CD4-positive, alpha-beta T cell treated with Interleukin-2 at 100 ng/mL for 4 hours (primary cell): Measurements from ENCODE around the gene GLDC.
"Not testable (repeated sequence)": the region's sequence is repeated elsewhere in the genome, so short reads cannot be mapped to it uniquely, and the experiment has no call there.

Source experiments
- DNase-seq: peaks from one replicate; pipeline ENCODE4 v3.0.0-alpha.2; 2020; ENCODE audit warnings: low spot score

Gene GLDC

DNA sequence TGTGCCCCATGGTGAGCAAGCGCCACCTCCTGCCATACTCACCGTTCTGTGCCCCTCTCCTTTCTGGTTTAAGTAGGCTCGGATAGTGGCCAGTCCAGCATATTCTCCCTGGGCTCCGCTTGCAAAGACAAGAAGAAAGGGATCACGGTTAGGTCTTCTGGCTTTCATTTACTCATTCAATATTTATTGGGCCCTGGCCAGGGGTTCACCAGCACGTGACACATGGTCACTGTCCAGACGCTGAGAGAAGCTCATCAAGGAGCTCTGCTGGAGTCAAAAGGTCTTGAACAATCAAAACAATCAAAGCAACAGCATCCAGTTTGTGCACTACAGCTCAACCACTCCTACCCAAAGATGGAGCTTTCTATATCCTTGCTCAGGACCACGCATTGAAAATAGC, 80.2 kb downstream of the GLDC start:
- DNase-seq, result no peak

DNA sequence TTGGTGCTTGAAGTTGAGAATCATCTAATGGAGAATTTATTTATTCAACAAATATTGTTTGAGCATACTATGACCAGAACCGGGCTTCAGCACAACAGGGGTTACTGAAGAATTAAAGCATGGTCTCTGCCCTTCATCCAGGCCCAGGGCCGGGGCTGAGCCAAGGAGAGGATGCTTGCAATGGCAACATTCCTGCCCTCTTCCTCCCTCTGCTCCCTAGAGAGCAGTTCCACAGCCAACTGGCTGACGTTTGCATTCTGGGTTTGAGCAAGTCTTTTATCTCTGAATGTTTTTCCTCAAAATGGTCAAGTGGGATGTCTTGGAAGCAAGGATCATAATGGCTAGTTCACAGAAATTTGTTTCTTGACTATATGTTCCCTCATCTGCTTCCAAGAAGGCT, 80.7 kb downstream of the GLDC start:
- DNase-seq, result no peak

DNA sequence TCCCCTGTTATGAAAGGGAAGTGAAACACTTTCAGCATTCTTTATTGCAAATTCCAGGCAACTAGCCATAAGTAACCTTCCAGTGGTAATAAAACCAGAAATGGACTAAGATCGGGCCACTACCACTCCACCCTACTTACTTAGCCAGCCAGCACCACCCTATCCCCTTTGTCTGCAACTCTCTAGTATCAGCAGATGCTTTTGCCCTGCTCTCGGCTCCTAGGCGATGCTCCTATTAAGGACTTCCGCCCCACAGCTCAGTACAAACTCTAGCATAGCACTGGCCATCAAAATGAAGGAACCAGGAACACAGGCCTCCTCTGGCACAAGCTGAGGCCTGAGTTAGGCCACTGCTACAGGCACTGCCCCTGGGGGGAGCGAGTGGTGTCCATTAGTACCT, 81.2 kb downstream of the GLDC start:
- DNase-seq, result no peak

DNA sequence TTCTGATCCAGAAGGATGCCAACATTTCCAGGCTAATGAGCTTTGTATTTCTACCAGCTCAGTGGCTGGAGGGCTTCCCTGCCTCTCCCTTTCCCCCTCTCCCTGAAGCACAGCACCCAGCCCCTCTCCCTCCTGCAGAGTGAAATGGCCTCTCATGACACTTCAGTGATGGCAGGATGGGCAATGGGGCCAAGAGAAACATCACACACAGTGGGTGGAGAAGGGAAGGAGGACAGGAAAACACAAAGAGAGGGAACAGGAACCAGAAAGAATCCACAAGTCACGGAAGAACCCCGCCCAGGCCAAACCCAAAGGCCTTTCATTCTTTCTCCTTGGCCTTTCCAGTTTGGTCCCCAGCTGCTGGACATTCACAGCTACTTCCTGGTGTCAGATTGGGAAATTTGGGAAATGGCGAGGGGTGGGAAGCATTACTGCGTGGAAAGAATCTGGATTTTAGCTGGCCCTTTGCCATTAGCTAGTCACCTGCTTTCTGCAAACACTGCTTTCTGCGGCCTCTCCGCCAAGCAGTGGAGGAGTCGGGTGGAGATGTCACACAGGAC, 82.6 kb downstream of the GLDC start:
- no peak for DNase-seq

DNA sequence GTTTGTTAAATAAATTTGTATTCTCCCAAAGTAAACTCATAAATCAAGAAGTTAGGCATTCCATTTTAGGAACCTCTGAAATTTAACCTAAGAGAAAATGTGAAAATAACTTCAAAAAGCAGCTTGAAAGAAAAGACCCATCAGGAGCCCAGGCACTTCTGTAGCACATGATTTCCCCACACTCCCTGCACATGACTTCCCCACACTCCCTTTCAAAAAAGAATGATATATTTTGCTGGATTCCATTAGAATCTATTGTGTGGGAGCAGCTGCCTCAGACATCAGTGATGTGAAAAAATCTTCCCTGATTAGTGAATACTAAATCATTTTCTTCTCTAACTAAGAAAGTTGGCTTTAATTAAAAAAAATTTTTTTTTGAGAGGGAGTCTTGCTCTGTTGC, 83.3 kb downstream of the GLDC start:
- no peak for DNase-seq

DNA sequence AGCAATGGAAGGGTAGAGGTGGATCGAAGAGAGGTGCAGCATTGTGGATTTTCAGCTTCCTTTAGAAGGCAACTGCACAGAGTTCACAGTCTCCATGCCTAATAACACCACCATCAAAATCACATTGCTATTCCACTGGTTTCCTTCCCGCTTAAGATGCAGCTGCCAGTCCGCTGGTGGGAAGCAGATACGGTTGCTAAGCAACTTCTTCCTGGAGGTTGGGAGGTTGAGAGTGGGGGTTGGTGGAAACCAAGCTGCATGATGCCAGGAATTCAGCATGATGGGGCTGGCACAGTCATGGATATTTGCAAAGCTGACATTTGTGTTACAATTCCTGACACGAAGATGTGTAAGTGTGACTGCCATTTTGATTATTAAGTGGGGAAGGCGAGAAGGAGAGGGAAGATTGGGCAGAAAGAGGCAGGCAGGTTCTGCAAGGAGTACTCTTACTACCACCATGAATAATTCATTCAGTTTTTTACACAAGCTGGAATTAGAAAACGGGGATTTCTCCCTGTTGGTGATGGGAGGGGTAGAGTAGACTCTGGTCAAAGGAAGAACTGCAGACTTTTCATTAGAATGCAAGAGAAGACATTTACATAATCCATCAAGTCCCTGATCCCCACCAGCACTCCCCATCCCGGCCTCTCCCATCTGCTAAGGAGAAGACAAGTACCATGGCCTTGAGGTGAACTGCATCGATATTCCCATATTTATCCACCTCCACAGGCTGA, 87.5 kb downstream of the GLDC start:
- no peak for DNase-seq

DNA sequence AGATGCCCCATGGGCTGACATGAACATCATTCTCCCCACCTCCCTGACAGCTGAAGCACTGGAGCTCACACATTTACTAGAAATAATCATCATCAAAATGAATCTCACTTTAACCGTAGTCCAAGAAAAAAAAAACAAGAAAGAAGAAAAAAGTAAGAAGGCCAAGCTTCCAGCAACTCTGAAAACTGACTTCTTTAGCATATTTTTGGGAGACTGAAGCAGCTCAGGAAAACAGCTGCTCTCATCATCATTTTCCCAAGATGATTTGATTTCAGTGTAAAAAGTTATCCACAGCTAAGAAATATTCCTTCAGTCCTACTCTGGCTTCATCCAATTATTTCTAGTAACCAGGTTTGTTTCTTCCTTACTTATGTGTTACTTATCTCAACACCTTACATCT, 91.7 kb downstream of the GLDC start:
- no peak for DNase-seq

DNA sequence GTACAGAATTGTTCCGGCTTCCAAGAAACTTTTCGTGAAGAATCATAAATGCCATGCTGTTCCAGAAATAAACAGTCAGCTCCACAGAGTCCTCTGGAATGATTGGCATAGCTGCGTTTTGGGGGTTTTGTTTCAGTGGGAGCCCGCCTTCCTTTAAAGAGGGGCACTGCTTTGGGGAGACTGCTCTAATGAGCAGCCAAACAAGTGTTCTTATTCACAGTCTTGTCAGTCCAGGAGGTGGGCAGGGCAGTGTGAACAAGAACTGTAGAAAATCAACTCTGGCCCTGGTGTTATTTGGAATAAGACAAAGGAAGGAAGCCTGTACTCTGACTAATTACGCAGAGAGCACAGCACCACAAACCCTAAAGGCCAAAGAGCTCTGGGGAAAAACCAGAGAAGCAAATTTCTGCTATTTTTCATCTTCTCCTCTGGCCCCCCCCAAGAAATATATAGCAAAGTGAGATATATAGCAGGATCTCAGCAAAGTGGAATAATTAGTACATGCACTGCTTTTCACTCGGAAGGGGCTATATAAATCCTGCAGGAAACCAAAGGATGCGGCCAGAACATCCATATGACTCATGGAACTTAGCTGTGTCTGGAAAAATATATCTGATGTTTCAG, 92.9 kb downstream of the GLDC start:
- no peak for DNase-seq

DNA sequence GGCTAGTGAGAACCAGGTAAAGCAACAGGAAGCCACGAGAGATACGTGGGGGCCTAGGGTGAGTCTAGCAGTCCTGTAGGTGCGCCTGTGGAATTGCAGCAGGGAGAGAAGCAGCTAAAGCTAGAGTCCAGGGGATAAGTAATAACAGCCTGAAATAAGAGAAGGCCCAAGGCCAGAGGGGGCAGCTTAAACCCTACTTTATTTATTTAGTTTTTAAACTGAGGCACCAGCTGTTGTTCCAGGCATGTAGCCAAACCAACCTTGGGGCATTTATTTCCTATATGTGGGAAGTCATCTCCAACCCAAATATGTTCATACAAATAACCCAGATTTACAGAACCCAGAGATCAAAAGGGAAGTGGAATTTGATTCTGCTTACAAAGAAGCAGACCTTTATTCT, 93.5 kb downstream of the GLDC start:
- no peak for DNase-seq

DNA sequence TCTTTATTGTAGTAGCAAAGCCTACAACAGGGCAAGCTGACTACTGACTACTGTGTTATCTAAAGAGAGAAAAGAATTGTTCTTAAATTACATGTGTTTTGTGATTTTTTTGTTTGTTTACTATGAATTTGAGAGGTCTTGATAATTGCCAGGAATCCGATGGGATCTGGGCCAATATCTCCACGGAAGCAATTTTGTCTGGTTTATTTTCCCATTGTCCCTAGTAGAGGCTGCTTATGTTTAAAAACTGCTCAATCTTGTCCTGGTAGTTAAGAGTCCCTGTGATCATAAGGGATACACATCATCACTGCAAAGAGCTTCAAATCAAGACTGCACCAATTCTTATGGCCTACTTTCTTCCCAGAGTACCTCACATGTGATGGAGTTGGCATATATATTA, 94.4 kb downstream of the GLDC start:
- no peak for DNase-seq

DNA sequence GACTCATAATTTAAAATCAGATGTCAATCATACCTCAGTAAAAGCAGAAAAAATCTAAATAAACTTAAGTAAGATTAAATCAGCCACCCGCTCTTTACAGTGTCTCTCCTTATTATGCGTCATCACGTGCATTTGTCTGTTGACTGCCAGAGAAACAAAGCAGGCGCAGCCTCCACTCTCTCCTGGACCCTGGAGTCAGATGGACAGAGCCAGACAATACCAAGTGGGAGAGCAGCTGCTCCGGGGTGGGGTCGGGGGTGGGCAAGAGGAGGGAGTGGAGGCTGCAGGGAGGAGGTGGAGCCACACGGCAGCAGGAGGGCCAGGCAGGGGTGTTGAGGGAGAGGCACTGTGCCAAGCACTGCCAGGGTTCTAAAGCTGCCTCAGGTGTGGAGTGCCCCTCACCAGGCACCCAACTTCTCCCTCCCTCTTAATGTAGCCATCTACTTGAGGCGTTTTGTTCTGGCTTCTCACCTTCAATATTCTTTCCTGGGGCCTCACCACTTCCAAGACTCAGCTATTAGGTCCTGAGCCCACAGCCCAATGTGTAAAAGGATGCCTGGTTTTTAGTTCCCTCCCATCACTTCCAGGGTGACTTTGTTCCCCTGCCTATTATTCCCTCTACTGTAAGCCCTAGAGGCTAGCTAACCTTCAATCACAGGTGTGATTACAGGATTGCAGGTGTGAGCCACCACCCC, 96.3 kb downstream of the GLDC start:
- DNase-seq, result no peak

DNA sequence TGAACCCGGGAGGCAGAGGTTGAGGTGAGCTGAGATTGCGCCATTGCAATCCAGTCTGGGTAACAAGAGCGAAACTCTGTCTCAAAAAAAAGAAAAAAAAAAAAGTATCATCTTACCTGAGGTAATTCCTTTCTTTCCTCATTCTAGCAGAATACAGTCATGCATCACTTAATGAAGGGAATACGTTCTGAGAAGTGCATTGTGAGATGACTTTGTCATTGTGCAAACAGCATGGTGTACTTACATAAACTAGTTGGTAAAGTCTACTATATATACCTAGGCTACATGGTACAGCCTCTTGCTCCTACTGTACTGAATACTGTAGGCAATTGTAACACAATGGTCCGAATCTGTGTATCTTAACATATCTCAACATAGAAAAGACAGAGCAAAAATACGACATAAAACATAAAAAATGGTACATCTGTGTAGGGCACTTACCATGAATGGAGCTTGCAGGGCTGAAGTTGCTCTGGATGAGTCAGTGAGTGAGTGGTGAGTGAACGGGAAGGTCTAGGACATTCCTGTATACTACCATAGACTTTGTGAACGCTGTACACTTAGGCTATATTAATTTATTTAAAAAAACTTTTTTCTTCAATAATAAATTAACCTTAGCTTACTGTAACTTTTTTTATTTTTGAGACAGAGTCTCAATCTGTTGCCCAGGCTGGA, 100.4 kb downstream of the GLDC start:
- no peak for DNase-seq

DNA sequence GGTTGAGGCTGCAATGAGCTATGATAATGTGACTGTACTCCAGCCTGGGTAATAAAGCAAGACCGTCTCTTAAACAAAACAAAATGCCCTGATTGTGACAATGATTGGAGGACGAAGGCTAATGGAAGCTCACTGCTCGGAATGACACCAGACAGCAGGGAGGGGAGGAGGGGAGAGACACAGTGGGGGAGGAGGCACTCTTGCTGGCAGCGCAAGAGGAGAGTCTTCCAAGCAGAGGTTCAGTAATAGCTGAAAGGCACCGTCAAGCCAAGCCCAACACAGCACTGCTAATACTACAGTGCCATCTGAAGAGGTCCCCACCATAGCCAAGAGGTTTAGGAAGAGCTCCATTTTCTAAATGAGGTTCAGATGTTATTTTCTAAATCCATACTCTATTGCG, 102.3 kb downstream of the GLDC start:
- no peak for DNase-seq

DNA sequence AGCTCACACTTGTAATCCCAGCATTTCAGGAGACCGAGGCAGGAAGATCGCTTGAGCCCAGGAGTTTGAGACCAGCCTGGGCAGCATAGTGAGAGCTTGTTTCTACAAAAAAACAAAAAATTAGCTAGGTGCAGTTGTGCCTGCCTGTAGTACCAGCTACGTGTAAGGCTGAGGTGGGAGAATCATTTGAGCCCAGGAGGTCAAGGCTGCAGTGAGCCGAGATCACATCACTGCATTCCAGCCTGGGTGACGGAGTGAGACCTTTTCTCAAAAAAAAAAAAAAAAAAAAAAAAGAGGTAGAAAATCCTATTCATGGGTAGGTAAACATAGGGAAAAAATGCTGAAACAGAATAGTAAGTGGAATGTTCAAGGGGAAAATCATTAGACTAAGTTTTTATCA, 102.9 kb downstream of the GLDC start:
- DNase-seq, result not testable (repeated sequence)

DNA sequence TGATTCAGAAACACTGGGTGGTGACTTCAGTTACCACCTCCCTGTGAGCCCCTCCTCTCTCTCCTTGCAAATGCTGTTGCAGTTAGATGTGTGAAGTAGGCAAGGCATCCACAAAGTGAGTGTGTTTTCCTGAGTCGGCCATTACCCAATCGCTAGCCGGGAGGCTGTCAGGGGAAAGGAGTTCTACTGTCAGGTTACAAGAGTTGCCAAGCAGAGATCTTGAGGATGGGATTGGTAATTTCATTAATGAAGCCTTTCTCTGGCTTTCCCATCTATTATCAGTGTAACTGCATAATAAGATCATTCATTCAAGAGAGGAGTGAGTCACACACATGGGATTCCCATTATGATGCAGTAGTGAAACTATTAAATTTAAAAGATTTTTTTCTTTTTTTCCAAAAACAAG, 106.9 kb downstream of the GLDC start:
- no peak for DNase-seq

DNA sequence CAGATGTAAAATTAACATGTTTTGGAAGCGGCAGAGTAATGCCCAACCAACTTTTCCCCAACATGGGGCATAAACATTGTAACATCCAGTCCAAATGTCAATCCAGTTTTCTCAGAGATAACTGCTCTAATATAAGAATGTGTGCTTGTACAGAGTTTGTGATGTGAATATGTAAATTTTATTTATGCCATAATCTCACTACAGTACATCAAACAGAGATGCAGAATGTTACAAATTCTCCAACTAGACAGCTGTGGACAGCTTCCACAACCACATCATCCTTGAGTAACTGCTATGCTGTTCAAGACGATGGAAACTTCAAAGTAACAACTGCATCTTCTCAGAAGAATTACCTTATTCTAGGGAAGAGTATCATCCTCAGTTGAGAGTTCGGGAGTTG, 109.9 kb downstream of the GLDC start:
- no peak for DNase-seq

DNA sequence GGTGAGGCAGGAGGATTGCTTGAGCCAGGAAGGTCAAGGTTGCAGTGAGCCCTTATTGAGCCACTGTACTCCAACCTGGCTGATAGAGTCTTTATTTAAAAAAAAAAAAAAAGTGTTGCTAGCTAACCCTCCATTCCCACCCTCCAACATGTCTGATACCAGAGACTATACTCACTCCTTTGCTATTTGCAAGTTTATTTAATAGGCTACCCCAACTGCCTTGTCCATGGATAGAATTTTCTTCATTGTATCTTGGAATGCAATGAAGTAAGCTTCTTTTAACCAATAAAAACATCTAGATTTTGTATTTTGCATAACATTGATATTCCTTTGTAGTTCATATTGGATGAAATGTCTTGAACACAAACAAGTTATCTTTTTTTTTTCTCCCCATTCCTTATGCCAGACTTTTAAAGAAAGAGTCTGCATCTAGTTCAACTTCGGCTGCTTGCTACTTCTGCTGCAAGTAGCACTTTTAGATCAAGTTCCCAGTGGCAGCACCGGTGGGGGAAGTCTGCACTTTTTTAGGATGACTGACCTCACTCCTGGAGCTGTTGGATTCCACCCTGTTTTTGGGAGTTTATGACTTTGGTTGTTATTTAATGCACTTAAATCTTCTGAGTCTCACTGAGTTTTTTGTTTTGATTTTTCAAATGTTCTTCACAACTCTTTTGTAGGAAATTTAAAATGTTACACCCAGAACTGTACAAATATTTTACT, 120.0 kb downstream of the GLDC start:
- DNase-seq, result no peak

DNA sequence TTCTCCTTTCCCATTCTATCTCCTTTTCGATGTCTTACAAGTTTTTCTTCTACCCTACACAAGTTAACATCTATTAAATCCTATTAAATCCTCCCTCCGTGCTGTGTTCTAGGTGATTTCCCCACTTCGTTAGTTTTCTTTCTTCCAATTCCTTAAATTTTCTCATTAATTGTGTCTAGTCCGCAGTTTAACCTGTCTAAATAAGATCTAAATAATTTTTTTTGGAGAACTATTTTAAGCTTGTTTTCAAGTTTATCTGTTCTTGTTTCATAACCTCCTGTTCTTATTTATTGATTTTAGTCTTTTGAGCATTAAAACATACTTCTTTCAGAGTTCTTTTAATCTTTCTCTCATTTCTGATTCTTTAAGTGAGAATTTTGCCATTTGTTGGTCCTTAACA, 123.3 kb downstream of the GLDC start:
- DNase-seq, result no peak

DNA sequence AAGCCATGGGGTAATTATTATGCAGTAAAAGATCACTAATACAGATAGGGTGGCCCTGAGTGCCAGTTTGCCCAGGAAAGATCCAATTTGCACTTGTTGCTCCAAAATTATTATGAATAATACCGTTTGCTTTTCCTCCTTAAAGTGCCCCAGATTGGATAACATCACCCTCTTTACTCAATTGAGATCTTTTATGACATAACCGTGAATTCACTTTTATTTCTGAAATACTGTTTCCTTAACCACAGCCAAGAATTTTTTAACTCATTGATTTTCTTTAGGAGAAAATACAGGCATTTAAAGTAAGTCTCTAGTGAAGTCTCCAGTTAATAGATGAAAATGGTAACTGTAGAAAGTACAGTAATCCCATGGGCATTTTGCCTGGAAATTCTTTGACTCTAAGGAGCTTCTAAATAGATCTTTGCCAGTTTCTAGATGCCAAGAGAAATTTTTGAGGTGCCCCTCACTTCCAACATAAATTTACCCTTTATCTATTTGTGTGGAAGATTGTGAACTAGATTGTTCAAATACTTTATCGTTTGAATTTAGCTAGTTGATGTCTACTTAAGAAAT, 133.4 kb downstream of the GLDC start:
- DNase-seq, result no peak

DNA sequence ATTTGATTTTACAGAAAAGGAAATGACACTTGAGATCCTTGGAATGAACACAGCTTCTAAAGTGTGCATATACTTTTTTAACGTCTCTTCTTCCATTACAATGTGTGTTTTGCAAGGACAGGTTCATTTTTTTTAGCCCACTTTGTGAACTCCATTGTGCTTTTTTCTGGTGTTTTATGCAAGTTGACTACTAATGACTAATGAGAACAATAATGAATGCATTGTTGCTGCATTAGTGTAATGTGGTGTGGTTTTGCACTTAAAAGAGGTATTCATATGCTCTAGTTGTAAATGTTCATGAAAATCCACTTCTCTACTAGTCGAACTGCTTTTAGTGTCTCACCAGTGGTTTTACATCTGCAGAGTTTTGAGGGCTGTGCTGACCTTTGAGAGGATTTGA, 139.0 kb downstream of the GLDC start:
- no peak for DNase-seq

DNA sequence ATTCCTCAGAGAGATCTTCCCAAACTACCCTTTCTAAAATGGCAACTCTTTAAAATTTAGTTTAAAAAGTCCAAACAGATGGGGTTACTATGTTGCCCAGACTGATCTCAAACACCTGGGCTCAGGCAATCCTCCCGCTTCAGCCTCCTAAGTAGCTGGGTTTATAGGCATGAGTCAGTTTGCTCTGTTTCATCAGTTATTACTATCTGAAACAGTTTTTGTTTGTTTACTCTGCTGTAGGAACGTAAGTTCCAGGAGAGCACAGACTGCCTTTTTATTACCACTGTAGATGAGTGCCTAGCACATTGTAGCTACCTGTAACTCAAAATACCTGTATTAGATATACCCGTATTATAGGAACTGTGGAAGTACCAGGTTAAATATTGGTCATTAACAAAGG, 143.1 kb downstream of the GLDC start:
- no peak for DNase-seq
